AG08395 (cell line): ENCODE measurements around the gene MAST2.
"Not testable (repeated sequence)": the region's sequence is repeated elsewhere in the genome, so short reads cannot be mapped to it uniquely, and the experiment has no call there.

ENCODE experiments used
- DNase-seq: peaks from one replicate; pipeline ENCODE4 v3.0.0; 2012; ENCODE audit warnings: mixed read lengths, low spot score

Gene MAST2

GRCh38 chr1:46026531-46026930 is 223.1 kb downstream of the MAST2 start:
- no peak for DNase-seq

DNA sequence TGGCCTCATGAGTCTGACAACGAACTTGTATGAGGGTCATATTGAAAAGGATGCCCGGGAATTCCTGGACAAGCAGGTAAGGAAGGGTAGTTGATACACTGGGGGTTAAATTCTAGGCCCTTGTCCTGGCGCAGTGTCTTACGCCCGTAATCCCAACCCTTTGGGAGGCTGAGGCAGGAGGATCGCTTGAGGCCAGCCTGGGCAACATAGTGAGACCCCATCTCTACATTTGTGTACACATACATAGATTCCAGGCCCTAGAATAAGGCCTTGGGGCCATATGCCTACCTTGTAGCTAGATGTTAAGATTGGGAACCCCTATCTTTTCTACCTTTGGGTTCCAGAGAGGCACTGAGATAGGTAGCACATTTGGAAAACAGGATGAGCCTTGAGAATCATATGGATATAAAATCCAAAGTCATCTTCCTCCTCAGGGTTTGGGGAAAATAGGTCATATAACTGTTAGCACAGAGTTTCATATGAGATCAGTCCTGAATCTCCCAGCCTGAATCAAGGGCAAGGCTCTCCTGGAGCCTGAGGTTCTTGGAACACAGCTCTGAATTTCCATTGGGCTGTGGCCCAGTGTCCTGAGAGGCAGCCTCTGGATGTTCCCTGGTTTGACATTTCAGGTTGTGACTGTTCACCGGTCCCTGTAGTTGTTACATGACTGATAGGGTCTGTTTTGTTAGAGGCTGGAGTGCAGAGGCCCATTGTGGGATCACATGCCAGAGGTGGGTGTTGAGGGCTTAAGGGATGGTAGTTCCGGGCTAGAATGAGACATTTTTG is 224.6 kb downstream of the MAST2 start:
- DNase-seq, result no peak

DNA sequence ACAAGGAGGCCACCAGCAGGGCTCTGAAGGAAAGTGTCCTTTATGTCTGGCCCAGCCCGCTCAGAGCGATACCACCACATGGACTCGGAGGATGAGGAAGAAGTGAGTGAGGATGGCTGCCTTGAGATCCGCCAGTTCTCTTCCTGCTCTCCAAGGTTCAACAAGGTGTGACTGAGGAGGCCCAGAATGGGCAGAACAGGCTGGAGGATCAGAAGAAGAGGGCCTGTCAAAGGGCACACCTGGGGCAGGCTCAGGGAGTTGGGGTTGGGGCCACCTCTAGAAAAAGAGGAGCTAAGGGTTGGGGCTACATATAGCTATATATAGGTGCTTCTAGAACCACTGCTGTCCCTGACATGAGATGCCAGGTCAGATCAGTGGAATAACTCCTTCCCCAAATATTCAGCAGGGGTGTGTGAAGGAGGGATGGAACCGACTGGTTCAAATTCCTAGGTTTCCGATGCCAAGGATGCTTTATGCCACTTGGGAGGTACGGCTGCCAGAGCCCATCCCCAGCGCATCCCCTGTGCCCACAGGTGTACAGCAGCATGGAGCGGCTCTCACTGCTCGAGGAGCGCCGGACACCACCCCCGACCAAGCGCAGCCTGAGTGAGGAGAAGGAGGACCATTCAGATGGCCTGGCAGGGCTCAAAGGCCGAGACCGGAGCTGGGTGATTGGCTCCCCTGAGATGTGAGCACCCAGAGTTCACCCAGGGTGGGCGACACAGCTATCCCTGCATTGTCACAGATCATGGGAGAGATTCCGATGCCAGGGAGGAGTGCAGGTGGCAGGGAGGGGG is 226.9 kb downstream of the MAST2 start:
- no peak for DNase-seq

GRCh38 chr1:46030876-46031660 is 227.7 kb downstream of the MAST2 start:
- DNase-seq, result no peak

GRCh38 chr1:46034601-46035516 is 231.4 kb downstream of the MAST2 start:
- no peak for DNase-seq

- peak; percentile 87 for DNase-seq
Observed at GRCh38 chr1:46036894-46037839, 233.8 kb downstream of the MAST2 start.

DNA sequence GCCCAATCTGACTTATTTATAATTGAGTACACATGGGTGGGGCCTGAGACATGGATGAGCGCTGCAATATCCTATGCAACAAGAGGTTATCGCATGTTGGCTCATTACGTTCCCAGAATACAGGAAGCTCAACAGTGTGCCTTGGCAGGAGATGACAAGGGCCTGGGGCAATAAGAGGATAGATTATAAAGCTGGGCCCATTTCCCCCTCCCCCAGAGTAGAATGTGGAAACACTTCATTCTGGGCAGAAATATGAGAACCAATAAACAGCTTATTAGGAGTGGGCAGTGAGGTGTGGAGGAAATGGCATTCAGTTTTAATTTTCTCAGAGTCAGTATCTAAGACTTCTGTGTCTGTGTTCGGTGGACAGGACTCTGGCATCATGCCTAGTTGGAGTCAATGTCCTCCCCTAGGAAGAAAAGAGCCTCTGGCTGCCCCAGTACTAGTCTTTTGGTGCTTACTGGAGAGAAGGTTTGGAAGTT is 236.2 kb downstream of the MAST2 start:
- DNase-seq, result no peak

- DNase-seq, result no peak
Observed at GRCh38 chr1:46041551-46041950, 238.1 kb downstream of the MAST2 start.

- no peak for DNase-seq
Observed at GRCh38 chr1:46041974-46042373, 238.6 kb downstream of the MAST2 start.

DNA sequence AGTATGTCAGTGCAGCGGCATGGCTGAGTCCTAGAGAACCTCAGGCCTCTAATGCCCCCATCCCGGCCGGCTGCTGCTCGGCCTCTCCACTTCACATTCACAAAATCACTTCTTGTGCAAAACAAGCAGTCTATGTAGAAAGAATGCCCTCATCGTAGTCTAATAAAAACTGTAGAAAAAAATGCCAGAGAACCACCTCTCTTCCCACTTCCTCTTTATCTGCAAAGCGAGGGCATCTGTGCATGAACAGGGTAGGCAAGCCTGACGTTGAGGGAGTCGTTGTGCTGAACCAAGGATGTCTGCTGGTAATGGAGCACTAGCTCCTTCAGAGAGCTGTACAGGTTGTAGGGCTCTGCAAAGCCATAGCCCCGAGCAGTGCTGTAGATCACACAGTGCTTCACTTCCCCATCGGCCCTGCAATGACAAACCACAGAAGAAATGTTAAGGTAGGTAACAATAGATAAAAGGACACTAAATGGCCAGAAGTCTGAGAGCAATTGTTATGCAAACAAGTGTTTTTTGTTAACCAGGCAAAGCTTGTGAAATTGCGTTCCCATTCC is 240.1 kb downstream of the MAST2 start:
- DNase-seq, result no peak

- no peak for DNase-seq
Observed at GRCh38 chr1:46044116-46044515, 240.7 kb downstream of the MAST2 start.

GRCh38 chr1:46053734-46054133 is 250.3 kb downstream of the MAST2 start:
- no peak for DNase-seq

DNA sequence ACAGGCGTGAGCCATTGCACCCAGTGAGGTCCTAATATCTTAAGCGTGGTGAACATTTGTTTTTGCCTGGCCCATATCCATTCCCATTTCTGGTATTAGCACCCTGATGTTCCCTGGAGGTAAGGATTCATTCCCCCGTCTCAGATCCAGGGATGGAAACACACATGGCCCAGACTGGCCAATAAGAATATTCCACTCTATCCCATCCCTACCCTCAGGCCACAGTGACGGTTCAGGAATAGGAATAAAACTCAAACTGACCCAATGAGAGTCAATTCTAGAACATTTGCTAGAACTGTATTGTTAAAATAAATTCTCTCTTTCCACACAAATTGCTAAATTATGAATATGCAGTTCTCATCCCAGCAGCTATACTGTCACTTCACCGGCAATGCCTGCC is 252.9 kb downstream of the MAST2 start:
- no peak for DNase-seq

DNA sequence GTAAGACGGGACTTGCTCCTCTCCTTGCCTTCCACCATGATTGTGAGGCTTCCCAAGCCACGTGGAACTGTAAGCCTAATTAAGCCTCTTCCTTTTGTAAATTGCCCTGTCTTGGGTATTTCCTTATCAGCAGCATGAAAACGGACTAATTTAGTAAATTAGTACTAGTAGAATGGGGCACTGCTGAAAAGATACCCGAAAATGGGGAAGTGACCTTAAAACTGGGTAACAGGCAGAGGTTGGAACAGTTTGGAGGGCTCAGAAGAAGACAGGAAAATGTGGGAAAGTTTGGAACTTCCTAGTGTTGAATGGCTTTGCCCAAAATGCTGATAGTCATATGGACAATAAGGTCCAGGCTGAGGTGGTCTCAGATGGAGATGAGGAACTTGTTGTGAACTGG is 253.8 kb downstream of the MAST2 start:
- DNase-seq, result not testable (repeated sequence)

DNA sequence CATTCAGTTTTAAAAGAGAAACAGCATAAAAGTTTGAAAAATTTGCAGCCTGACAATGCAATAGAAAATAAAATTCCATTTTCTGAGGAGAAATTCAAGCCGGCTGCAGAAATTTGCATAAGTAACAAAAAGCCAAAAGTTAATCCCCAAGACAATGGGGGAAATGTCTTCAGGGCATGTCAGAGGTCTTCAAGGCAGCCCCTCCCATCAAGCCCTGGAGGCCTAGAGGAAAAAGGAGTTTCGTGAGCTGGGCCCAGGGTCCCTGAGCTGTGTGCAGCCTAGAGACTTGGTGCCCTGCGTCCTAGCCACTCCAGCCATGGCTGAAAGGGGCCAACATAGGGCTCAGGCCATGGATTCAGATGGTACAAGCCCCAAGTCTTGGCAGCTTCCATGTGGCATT is 254.4 kb downstream of the MAST2 start:
- no peak for DNase-seq

DNA sequence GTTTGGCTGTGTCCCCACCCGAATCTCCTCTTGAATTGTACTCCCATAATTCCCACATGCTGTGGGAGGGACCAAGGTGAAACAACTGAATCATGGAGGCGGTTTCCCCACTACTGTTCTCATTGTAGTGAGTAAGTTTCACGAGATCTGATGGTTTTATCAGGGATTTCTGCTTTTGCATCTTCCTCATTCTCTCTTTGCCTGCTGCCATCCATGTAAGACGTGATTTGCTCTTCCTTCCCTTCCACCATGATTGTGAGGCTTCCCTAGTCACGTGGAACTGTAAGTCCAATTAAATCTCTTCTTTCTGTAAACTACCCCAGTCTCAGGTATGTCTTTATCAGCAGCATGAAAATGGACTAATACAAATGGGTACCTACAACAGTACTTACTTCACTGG is 255.5 kb downstream of the MAST2 start:
- no peak for DNase-seq

DNA sequence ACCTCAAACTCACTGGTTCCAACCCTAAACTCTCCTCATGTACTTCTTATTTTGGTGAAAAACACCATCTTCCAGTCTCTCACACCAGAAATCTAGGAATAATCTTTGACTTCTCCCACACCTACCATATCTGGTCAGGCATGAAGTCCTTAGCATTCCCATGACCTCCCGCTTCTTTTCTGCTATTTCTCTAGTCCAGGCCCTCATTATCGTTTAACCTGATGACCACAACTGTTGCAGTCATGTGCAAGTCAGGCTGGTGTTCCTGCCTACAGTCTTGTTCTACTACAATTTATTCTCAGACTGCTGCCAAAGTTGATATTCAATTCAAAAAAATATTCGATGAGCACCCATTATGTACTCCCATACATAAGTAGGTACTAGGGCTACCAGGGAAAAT is 257.7 kb downstream of the MAST2 start:
- no peak for DNase-seq

DNA sequence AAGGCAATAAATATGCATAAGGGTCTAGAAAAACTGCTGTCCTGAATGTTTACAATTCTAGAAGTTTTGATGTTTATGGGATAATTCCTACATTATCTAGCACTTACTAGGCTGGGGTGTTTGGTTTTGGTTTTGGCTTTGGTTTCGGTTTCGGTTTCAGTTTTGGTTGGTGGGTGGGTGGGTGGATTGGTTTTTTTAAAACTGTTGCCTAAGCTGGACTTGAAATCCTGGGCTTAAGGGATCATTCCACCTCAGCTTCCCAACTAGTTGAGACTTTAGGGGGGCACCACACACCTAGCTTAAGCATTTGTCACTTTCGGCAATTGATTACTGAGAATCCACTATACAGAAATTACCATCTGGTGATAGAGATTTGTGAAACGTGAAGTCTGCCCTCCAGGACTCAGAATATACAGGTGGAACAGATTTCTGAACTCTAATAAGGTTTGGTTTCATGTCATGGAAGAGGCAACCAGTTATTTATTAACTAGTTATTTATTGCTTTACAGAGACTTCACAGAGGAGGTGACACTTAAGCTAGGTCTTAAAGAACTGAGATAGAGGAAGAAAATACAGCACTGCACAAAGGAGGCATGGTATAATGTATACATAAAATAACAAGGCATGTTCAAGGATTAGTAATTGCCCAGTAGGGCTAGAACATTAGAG is 259.4 kb downstream of the MAST2 start:
- no peak for DNase-seq

DNA sequence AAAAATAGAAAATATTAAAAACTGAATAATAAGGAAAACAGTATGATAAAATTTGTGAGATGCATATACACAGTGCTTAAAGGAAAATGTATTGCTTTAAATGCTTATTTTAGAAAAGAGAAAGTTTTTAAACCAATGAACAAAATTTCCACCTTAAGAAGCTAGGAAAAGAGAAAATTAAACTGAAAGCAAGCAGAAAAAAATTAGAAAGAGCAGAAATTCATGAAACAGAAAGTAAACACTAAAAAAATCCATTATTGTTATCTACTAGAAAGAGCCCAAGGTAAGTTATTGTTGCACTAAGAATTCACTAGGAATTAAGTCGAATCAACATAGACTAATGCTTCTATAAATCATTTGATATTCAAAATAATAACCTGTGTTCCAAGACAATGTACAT is 261.3 kb downstream of the MAST2 start:
- DNase-seq, result no peak
